ENCODE data around the gene DEF6.

DNA sequence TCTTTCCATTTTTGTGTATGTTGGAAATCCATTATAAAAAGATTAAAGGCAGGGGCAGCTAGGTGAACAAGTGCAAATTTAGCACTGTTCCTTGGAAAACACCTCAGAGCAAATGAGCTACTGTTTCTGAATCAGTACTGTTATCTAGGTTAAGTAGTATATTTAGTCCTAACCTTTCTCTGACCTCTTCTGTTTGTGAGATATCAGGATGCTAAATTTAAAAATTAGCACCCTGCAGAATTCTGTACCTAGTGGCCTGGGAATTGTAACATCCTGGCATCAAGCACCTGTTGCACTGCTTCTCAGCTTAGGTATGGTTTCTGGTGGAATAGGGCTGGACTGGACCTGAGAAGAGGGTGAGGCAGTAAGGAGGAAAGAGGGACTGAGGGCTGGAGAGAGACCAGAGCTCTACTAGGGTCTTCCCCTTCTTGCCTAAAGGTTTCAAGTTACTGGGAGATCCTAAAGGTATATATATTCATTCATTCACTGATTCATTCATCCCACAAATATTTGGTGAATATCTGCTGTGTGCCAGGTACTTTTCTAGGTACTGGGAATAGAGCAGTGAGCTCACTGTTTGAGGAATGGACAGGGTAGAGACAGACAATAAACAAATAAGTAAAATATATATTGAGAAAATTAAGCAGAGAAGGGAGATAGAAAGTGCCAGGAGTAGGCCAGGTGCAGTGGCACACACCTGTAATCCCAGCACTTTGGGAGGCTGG is 32.9 kb upstream of the DEF6 start:
- TF ChIP-seq, protein P1, sequence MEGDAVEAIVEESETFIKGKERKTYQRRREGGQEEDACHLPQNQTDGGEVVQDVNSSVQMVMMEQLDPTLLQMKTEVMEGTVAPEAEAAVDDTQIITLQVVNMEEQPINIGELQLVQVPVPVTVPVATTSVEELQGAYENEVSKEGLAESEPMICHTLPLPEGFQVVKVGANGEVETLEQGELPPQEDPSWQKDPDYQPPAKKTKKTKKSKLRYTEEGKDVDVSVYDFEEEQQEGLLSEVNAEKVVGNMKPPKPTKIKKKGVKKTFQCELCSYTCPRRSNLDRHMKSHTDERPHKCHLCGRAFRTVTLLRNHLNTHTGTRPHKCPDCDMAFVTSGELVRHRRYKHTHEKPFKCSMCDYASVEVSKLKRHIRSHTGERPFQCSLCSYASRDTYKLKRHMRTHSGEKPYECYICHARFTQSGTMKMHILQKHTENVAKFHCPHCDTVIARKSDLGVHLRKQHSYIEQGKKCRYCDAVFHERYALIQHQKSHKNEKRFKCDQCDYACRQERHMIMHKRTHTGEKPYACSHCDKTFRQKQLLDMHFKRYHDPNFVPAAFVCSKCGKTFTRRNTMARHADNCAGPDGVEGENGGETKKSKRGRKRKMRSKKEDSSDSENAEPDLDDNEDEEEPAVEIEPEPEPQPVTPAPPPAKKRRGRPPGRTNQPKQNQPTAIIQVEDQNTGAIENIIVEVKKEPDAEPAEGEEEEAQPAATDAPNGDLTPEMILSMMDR (IDR thresholded peaks at IDR 0.05), result no peak
- TF ChIP-seq POLR2A (IDR thresholded peaks at IDR 0.05), result no peak
- TF ChIP-seq POLR2AphosphoS5 (IDR thresholded peaks at IDR 0.05), result no peak
